HCT116 (cell line): ENCODE results near the gene PFDN5. TPM values are rescaled to one million over a fixed set of nuclear protein-coding genes. Genes with fewer than 3 reads are reported as not detected.

Experiments
- ATAC-seq: fragments of 200-7000 bp; cut with Tn5 transposase; 2 replicates; pipeline ENCODE4 v1.9.1; 2020; ENCODE audit warnings: mild to moderate bottlenecking, moderate library complexity
- BruUV-seq: library from RNA; stranded (reverse); fragments of 400-500 nt; replicated peaks from 2 replicates; lab custom pipeline; 2021; lab: Mats Ljungman, UMichigan
- CTCF ChIA-PET: fragments of 300-600 bp; sonication (Branson Sonifier 250); formaldehyde crosslinking; loops from one replicate; lab custom pipeline; 2021; ENCODE audit warnings: antibody characterized with exemption; lab: Charles Lee
- POLR2A ChIA-PET: fragments of 300-600, 350-600 bp; sonication (Branson Sonifier 250); formaldehyde crosslinking; loops from one replicate; lab custom pipeline; 2021; ENCODE audit warnings: antibody characterized with exemption; lab: Charles Lee
- RAD21 ChIA-PET, 2 experiments: fragments of 300-600 bp; sonication (Branson Sonifier 250); formaldehyde crosslinking; loops; one replicate each; lab custom pipeline; 2023; ENCODE audit warnings: low total read pairs in 2 of 2; ENCODE audit not compliant: uncharacterized antibody in 2 of 2, unreplicated experiment in 2 of 2, low non-redundant PET in 1 of 2; lab: Charles Lee
- DNase-seq: peaks from one replicate; pipeline ENCODE4 v3.0.0-alpha.2; 2010; ENCODE audit warnings: low read depth, low spot score
- H2AFZ ChIP-seq: fragments of 200-600 bp; shearing (Covaris generic), sonication (generic); 2 replicates; pipeline ENCODE4 v1.6.1; 2017; ENCODE audit warnings: low read depth, mixed run types, mixed read lengths, antibody characterized with exemption, low read length; ENCODE audit not compliant: poor library complexity, severe bottlenecking
- H3K27ac ChIP-seq: 2 replicates; pipeline ENCODE4 v1.5.1; 2012; ENCODE audit warnings: low read depth, low read length
- H3K27me3 ChIP-seq: fragments of 200-600 bp; sonication (generic); 2 replicates; pipeline ENCODE4 v1.6.1; 2016; ENCODE audit warnings: mixed run types, low read length, mixed read lengths; ENCODE audit not compliant: insufficient read depth
- H3K36me3 ChIP-seq, 2 experiments: fragments of 200-500 bp in 1 of 2; fragments of 200-600 bp in 1 of 2; sonication (Bioruptor generic) in 1 of 2; sonication (generic) in 1 of 2; 2 replicates each; pipeline versions ENCODE4 v1.5.1 to v1.6.1; 2014 to 2016; ENCODE audit warnings: low read length in 2 of 2, inconsistent platforms in 1 of 2, mixed read lengths in 1 of 2, mixed run types in 1 of 2; ENCODE audit not compliant: insufficient read depth in 2 of 2, control insufficient read depth in 1 of 2
- H3K4me1 ChIP-seq, 2 experiments: fragments of 200-600 bp in 1 of 2; sonication (generic) in 1 of 2; 2 replicates each; pipeline versions ENCODE4 v1.5.1 to v1.6.1; 2012 to 2017; ENCODE audit warnings: low read length in 2 of 2, inconsistent platforms in 1 of 2, mild to moderate bottlenecking in 1 of 2, mixed read lengths in 1 of 2, mixed run types in 1 of 2, moderate library complexity in 1 of 2; ENCODE audit not compliant: insufficient read depth in 2 of 2, control insufficient read depth in 1 of 2
- H3K4me2 ChIP-seq: fragments of 200-600 bp; sonication (generic); 2 replicates; pipeline ENCODE4 v1.6.1; 2017; ENCODE audit warnings: mixed run types, low read length, mixed read lengths
- H3K4me3 ChIP-seq, 2 experiments: fragments of 200-600 bp in 1 of 2; sonication (generic) in 1 of 2; replicated peaks in 1 of 2; 2 replicates each; pipeline ENCODE4 v1.5.1; 2011 to 2016; ENCODE audit warnings: low read length in 2 of 2, control low read depth in 1 of 2, low read depth in 1 of 2, mild to moderate bottlenecking in 1 of 2, mixed read lengths in 1 of 2, mixed run types in 1 of 2
- H3K79me2 ChIP-seq: fragments of 200-600 bp; sonication (generic); 2 replicates; pipeline ENCODE4 v1.6.1; 2017; ENCODE audit warnings: mild to moderate bottlenecking, mixed run types, low read length, moderate library complexity, mixed read lengths; ENCODE audit not compliant: insufficient read depth
- H3K9ac ChIP-seq: fragments of 200-600 bp; sonication (generic); 2 replicates; pipeline ENCODE4 v1.6.1; 2016; ENCODE audit warnings: low read length, mixed read lengths
- H3K9me2 ChIP-seq: fragments of 200-600 bp; sonication (generic), shearing (Covaris generic); 2 replicates; pipeline ENCODE4 v1.6.1; 2017; ENCODE audit warnings: mixed run types, mild to moderate bottlenecking, moderate library complexity; ENCODE audit not compliant: insufficient read depth
- H3K9me3 ChIP-seq, 2 experiments: fragments of 200-500 bp in 1 of 2; fragments of 200-600 bp in 1 of 2; sonication (Bioruptor generic) in 1 of 2; sonication (generic) in 1 of 2; 2 replicates each; pipeline ENCODE4 v1.6.1; 2014 to 2017; ENCODE audit warnings: low read length in 2 of 2, mixed read lengths in 2 of 2, inconsistent platforms in 1 of 2, low read depth in 1 of 2, mild to moderate bottlenecking in 1 of 2, mixed run types in 1 of 2, moderate library complexity in 1 of 2; ENCODE audit not compliant: control insufficient read depth in 1 of 2, insufficient read depth in 1 of 2
- H4K20me1 ChIP-seq: fragments of 200-600 bp; sonication (generic), shearing (Covaris generic); 2 replicates; pipeline ENCODE4 v1.6.1; 2017; ENCODE audit warnings: mixed run types, mild to moderate bottlenecking, moderate library complexity; ENCODE audit not compliant: insufficient read depth
- ATF3 ChIP-seq: IDR thresholded peaks from 2 replicates; pipeline ENCODE4 v1.6.1; 2012
- CEBPB ChIP-seq: IDR thresholded peaks from 2 replicates; pipeline ENCODE4 v1.6.1; 2012; ENCODE audit warnings: low read depth
- EGR1 ChIP-seq: IDR thresholded peaks from 2 replicates; pipeline ENCODE4 v1.6.1; 2012; ENCODE audit warnings: low read depth
- FOSL1 ChIP-seq: IDR thresholded peaks from 2 replicates; pipeline ENCODE4 v1.6.1; 2012; ENCODE audit warnings: low read depth
- JUND ChIP-seq: IDR thresholded peaks from 2 replicates; pipeline ENCODE4 v1.6.1; 2012
- POLR2AphosphoS5 ChIP-seq: IDR thresholded peaks from 2 replicates; pipeline ENCODE4 v1.6.1; 2011; ENCODE audit warnings: mild to moderate bottlenecking, low read depth, low read length, moderate library complexity
- RAD21 ChIP-seq: IDR thresholded peaks from 2 replicates; pipeline ENCODE4 v1.6.1; 2012; ENCODE audit warnings: low read depth, mild to moderate bottlenecking
- REST ChIP-seq: IDR thresholded peaks from 2 replicates; pipeline ENCODE4 v1.6.1; 2012; ENCODE audit warnings: low read depth
- SIN3A ChIP-seq: IDR thresholded peaks from 2 replicates; pipeline ENCODE4 v1.6.1; 2012; ENCODE audit warnings: low read depth
- TCF7L2 ChIP-seq: IDR thresholded peaks from 2 replicates; pipeline ENCODE4 v1.7.0; 2011; ENCODE audit warnings: borderline replicate concordance, inconsistent platforms; ENCODE audit not compliant: insufficient read depth, insufficient read length; ENCODE audit errors: extremely low read depth
- ZFX ChIP-seq: fragments of 450-650 bp; IDR thresholded peaks from 2 replicates; pipeline ENCODE4 v1.6.1; 2017
- intact Hi-C: fragments of 100-400 bp; cut with micrococcal nuclease; formaldehyde crosslinking; loops from 2 replicates; pipeline ENCODE4 v1.10.0; 2022
- total RNA-seq: library from RNA; stranded (reverse); gene quantifications from one replicate; pipeline ENCODE4 v1.2.1, GENCODE V29; 2021; ENCODE audit not compliant: unreplicated experiment

The PFDN5 gene
- total RNA-seq, 1 experiment from 2014 or later = 318 TPM

DNA sequence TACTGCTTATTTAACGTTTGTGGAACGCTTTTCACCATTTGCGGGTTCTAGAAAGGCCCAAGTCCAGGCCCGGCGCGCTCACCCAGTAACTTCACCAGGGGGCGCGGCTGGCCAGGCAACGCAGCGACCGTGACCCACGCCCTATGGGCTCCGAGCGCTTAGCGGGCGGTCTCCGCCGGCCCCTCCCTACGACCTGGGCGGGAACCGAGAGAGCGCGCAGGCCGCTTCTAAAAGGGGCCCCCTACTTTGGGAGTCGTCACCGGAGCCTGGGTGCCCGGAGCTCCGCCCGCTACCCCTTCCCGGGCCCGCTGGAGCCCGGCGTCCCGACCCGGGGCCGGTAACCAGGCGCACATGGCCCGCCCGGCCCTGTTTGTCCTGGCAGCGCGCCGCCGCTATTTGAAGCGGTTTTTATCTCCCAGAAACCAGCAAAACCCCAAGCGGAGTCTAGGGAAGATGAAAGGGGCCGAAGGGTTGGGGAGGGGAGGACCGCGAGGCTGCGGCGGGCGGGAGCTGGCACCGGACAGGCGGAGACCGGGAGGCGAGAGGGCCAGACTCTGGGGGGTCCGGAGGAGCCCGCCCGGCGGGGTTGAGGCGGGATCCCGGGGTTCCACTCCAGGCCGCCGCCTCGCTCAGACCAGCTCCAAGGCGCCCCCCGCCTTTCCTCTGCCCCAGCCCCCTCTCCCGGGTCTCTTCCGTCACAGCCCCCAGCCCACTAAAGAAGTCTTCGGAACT is 29.6 kb downstream of the PFDN5 start (continued):
- TF ChIP-seq CEBPB = no peak
- TF ChIP-seq JUND = no peak
- no peak for TF ChIP-seq SIN3A
- TF ChIP-seq ATF3 = no peak
- peak; percentile 71 for TF ChIP-seq POLR2AphosphoS5

DNA sequence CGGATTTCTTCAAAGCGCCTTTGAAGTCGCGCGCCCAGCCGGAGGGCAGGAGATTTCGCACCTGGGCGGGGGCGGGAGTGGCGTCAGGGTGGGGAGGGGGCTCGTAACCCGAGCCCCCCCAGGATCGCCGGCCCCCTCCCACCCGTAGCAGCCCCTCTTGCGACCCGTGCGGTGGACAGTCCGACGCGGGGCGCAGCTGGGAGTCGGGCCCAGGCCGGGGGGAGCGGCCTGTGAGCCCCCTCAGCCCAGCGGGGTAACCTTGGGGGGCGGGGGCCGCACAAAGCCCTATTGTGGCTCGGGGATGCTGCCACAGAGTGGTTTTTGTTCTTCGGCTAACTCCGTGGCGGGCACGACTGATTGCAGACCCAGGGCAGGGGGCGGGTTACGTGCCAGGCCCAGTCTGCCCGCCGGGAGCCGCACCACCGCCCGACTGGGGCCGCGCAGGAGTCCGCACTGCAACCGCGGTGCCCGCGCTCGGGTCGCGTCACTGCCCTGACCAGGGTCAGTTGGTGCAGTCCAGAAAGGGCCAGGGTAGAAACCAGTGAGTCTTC is 30.2 kb downstream of the PFDN5 start:
- DNase-seq = no peak
- peak overlapping the region; percentile 56 to 61 for H3K4me3 ChIP-seq
- POLR2A ChIA-PET = interaction anchor here (1.1 to 2.1 kb wide), 3 partner anchors 54 to 175 kb away, joined by 3 to 6 read pairs (median 6); partner anchors contain the start of genes SP1 and TARBP2
- peak overlapping the region; percentile 79 for H3K9ac ChIP-seq
- TF ChIP-seq RAD21 (no peak), SIN3A (no peak), REST (no peak), EGR1 (no peak), TCF7L2 (peak; percentile 33), FOSL1 (no peak), ZFX (0 out of 2 replicates have a peak, but pooled peaks have one; percentile 1)
- TF ChIP-seq, all 23 proteins: peak for 2
- Histone ChIP-seq H3K9me2 (no peaks in the 10 kb centered on the region), H3K9me3 (no peaks in the 10 kb centered on the region), H3K79me2 (peaks cover 3% of the 10 kb centered on the region; the same call in 1 of the 2 replicates), H3K36me3 (no peaks in the 10 kb centered on the region), H3K27me3 (no peaks in the 10 kb centered on the region), H3K4me1 (peaks cover 19 to 47% of the 10 kb centered on the region in 2 experiments), H2AFZ (no peak overlapping the region), H3K27ac (peak overlapping the region; percentile 79), H4K20me1 (no peaks in the 10 kb centered on the region), H3K4me2 (peak overlapping the region; percentile 89)
- ATAC-seq = no peak
- no TSS peak for BruUV-seq
- CTCF ChIA-PET = interaction anchor here (0.7 to 2.7 kb wide), 7 partner anchors 20 to 196 kb away, joined by 3 to 7 read pairs (median 5); partner anchors contain the start of gene TARBP2
- RAD21 ChIA-PET = interaction anchor here (0.9 to 1.0 kb wide), 3 partner anchors 19 to 23 kb away, joined by 3 to 4 read pairs (median 3); no protein-coding TSS in a partner anchor
- intact Hi-C loops = loop anchor here (2.0 to 10.0 kb wide), 2 partner anchors 55 to 349 kb away; partner anchors contain the start of genes ATP5MC2 and SP1
